ENCODE data around the gene NFATC4. TPM values are rescaled to one million over a fixed set of nuclear protein-coding genes. Genes with fewer than 3 reads are reported as not detected.

NFATC4 gene
- total and polyA plus RNA-seq, 10 of the 15 experiments (the other 5 are each of a cell fraction or from before 2014, with no cell fraction given) = 0.97 to 14.3 (median 4.9) TPM

DNA sequence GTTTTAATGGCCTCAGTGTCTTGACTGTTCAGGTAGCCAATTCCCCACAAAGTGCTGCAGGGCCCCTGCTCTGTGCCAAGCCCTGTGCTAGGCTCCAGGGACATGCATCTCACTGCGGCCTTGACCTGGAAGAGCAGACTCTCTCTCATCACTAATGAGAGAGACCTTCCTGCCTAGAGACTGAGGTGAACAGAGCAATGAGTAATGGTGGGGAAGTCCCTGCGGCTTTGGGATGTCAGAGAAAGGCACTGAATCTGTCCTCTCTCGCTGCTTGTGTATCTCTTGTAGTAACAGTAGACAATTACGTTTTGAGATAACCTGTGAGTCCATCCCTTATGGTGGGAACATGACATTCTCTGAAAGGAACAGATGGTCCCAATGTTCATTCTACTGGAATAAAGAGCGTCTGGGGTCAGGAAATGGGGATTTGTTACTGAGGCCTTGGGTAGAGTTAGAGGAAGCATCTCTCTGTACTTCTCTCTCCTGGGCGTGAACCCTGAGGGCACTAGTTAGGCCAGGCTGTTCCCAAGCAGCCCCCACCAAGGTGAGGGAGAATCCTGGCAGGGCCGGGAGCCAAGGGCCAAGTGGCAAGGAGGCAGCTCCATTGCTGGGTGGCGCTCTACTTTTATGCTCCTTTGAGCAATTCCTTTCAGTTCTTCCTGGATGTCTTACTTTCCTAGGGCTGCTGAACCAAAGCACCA lies 13.5 kb downstream of the NFATC4 start (continued):
- TF ChIP-seq, protein P1, sequence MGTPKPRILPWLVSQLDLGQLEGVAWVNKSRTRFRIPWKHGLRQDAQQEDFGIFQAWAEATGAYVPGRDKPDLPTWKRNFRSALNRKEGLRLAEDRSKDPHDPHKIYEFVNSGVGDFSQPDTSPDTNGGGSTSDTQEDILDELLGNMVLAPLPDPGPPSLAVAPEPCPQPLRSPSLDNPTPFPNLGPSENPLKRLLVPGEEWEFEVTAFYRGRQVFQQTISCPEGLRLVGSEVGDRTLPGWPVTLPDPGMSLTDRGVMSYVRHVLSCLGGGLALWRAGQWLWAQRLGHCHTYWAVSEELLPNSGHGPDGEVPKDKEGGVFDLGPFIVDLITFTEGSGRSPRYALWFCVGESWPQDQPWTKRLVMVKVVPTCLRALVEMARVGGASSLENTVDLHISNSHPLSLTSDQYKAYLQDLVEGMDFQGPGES (IDR thresholded peaks at IDR 0.05) = no peak
- TF ChIP-seq, protein P2, sequence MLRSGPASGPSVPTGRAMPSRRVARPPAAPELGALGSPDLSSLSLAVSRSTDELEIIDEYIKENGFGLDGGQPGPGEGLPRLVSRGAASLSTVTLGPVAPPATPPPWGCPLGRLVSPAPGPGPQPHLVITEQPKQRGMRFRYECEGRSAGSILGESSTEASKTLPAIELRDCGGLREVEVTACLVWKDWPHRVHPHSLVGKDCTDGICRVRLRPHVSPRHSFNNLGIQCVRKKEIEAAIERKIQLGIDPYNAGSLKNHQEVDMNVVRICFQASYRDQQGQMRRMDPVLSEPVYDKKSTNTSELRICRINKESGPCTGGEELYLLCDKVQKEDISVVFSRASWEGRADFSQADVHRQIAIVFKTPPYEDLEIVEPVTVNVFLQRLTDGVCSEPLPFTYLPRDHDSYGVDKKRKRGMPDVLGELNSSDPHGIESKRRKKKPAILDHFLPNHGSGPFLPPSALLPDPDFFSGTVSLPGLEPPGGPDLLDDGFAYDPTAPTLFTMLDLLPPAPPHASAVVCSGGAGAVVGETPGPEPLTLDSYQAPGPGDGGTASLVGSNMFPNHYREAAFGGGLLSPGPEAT (IDR thresholded peaks at IDR 0.05; ENCODE audit: low read depth) = no peak
- TF ChIP-seq, protein P3, sequence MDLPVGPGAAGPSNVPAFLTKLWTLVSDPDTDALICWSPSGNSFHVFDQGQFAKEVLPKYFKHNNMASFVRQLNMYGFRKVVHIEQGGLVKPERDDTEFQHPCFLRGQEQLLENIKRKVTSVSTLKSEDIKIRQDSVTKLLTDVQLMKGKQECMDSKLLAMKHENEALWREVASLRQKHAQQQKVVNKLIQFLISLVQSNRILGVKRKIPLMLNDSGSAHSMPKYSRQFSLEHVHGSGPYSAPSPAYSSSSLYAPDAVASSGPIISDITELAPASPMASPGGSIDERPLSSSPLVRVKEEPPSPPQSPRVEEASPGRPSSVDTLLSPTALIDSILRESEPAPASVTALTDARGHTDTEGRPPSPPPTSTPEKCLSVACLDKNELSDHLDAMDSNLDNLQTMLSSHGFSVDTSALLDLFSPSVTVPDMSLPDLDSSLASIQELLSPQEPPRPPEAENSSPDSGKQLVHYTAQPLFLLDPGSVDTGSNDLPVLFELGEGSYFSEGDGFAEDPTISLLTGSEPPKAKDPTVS (IDR thresholded peaks at IDR 0.05; ENCODE audit: low read depth, low read length) = no peak
- TF ChIP-seq JUNB (IDR thresholded peaks at IDR 0.05) (no peak), MYC (IDR thresholded peaks at IDR 0.05; ENCODE audit: insufficient read depth, insufficient read length, insufficient replicate concordance, low read length, severe bottlenecking) (no peak), SUZ12 (IDR thresholded peaks at IDR 0.05; ENCODE audit: unreplicated experiment) (no peak), TAF1 (IDR thresholded peaks at IDR 0.05; ENCODE audit: borderline replicate concordance, low read depth, low read length) (no peak)
- TF ChIP-seq, protein P4, sequence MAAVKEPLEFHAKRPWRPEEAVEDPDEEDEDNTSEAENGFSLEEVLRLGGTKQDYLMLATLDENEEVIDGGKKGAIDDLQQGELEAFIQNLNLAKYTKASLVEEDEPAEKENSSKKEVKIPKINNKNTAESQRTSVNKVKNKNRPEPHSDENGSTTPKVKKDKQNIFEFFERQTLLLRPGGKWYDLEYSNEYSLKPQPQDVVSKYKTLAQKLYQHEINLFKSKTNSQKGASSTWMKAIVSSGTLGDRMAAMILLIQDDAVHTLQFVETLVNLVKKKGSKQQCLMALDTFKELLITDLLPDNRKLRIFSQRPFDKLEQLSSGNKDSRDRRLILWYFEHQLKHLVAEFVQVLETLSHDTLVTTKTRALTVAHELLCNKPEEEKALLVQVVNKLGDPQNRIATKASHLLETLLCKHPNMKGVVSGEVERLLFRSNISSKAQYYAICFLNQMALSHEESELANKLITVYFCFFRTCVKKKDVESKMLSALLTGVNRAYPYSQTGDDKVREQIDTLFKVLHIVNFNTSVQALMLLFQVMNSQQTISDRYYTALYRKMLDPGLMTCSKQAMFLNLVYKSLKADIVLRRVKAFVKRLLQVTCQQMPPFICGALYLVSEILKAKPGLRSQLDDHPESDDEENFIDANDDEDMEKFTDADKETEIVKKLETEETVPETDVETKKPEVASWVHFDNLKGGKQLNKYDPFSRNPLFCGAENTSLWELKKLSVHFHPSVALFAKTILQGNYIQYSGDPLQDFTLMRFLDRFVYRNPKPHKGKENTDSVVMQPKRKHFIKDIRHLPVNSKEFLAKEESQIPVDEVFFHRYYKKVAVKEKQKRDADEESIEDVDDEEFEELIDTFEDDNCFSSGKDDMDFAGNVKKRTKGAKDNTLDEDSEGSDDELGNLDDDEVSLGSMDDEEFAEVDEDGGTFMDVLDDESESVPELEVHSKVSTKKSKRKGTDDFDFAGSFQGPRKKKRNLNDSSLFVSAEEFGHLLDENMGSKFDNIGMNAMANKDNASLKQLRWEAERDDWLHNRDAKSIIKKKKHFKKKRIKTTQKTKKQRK (IDR thresholded peaks at IDR 0.05; ENCODE audit: low read depth, low read length) = no peak
